Measurements from ENCODE around the gene SYT12.

GRCh38 chr11:67054346-67054835 is 31.5 kb downstream of the SYT12 start:
- TF ChIP-seq EZH2 (IDR thresholded peaks at IDR 0.05; ENCODE audit: insufficient read depth, poor library complexity, severe bottlenecking): no peak
- TF ChIP-seq EZH2phosphoT487 (IDR thresholded peaks at IDR 0.05; ENCODE audit: insufficient read depth, low read depth): no peak

Measured in GM23248 (cell line).